ENCODE measurements around the gene INTS6L.
A peak's percentile ranks its signal among the peaks of the same experiment; 100 is the strongest.

Gene INTS6L

GRCh38 chrX:135528254-135528653 is 7.8 kb downstream of the INTS6L start:
- Histone ChIP-seq H3K9me2 (replicated peaks; ENCODE audit: low read depth, low read length) (no peaks in the 10 kb centered on the region), H3K79me2 (ENCODE audit: insufficient read depth, low read length) (peaks cover 96% of the 10 kb centered on the region), H3K27me3 (ENCODE audit: insufficient read depth, low read length, poor library complexity, severe bottlenecking) (no peaks in the 10 kb centered on the region), H4K20me1 (ENCODE audit: insufficient read depth, low read length, poor library complexity, severe bottlenecking) (peaks cover 35% of the 10 kb centered on the region), H3K9me3 (ENCODE audit: insufficient read depth, low read depth, low read length) (no peaks in the 10 kb centered on the region), H3F3A (ENCODE audit: low read depth) (no peaks in the 10 kb centered on the region), H3K4me1 (ENCODE audit: insufficient read depth, low read length, poor library complexity, severe bottlenecking) (peaks cover 27% of the 10 kb centered on the region), H3K4me2 (ENCODE audit: low read depth, low read length, poor library complexity, severe bottlenecking) (peak overlapping the region; percentile 54), H3K4me3 (ENCODE audit: low read length, poor library complexity, severe bottlenecking) (no peak overlapping the region), H3K36me3 (ENCODE audit: insufficient read depth, low read length) (no peaks in the 10 kb centered on the region; the same call in 1 of the 2 replicates), H3K9ac (ENCODE audit: low read depth, low read length, poor library complexity, severe bottlenecking) (no peak overlapping the region), H2AFZ (ENCODE audit: low read length) (no peak overlapping the region)
- TF ChIP-seq EZH2phosphoT487 (IDR thresholded peaks at IDR 0.05; ENCODE audit: borderline replicate concordance) (no peak), CTCF (conservative IDR thresholded peaks at IDR 0.05; ENCODE audit: low read length) (no peak)

- no peaks in the 10 kb centered on the region for H3F3A ChIP-seq (ENCODE audit: low read depth)
- H3K4me3 ChIP-seq (ENCODE audit: low read length, poor library complexity, severe bottlenecking), result no peak overlapping the region
- no peak overlapping the region for H2AFZ ChIP-seq (ENCODE audit: low read length)
- peaks cover 30% of the 10 kb centered on the region for H4K20me1 ChIP-seq (ENCODE audit: insufficient read depth, low read length, poor library complexity, severe bottlenecking)
- no peaks in the 10 kb centered on the region; the same call in 1 of the 2 replicates for H3K36me3 ChIP-seq (ENCODE audit: insufficient read depth, low read length)
- peaks cover 96% of the 10 kb centered on the region for H3K79me2 ChIP-seq (ENCODE audit: insufficient read depth, low read length)
- TF ChIP-seq CTCF (conservative IDR thresholded peaks at IDR 0.05; ENCODE audit: low read length) (no peak), EZH2phosphoT487 (IDR thresholded peaks at IDR 0.05; ENCODE audit: borderline replicate concordance) (no peak)
- peaks cover 22% of the 10 kb centered on the region for H3K4me1 ChIP-seq (ENCODE audit: insufficient read depth, low read length, poor library complexity, severe bottlenecking)
- no peaks in the 10 kb centered on the region for H3K27me3 ChIP-seq (ENCODE audit: insufficient read depth, low read length, poor library complexity, severe bottlenecking)
- no peaks in the 10 kb centered on the region for H3K9me3 ChIP-seq (ENCODE audit: insufficient read depth, low read depth, low read length)
- H3K4me2 ChIP-seq (ENCODE audit: low read depth, low read length, poor library complexity, severe bottlenecking), result no peak overlapping the region
- H3K9me2 ChIP-seq (replicated peaks; ENCODE audit: low read depth, low read length), result no peaks in the 10 kb centered on the region
- H3K9ac ChIP-seq (ENCODE audit: low read depth, low read length, poor library complexity, severe bottlenecking), result no peak overlapping the region
These were observed 8.3 kb downstream of the INTS6L start for GRCh38 chrX:135528756-135529155.

- TF ChIP-seq CTCF (conservative IDR thresholded peaks at IDR 0.05; ENCODE audit: low read length), result peak; percentile 36
- no peak for TF ChIP-seq EZH2phosphoT487 (IDR thresholded peaks at IDR 0.05; ENCODE audit: borderline replicate concordance)
- Histone ChIP-seq H3K36me3 (ENCODE audit: insufficient read depth, low read length) (no peaks in the 10 kb centered on the region; the same call in 1 of the 2 replicates), H2AFZ (ENCODE audit: low read length) (no peak overlapping the region), H3K4me1 (ENCODE audit: insufficient read depth, low read length, poor library complexity, severe bottlenecking) (peaks cover 13% of the 10 kb centered on the region), H3K9me3 (ENCODE audit: insufficient read depth, low read depth, low read length) (no peaks in the 10 kb centered on the region), H3K4me2 (ENCODE audit: low read depth, low read length, poor library complexity, severe bottlenecking) (no peak overlapping the region), H4K20me1 (ENCODE audit: insufficient read depth, low read length, poor library complexity, severe bottlenecking) (peaks cover 18% of the 10 kb centered on the region), H3K9me2 (replicated peaks; ENCODE audit: low read depth, low read length) (no peaks in the 10 kb centered on the region), H3K27me3 (ENCODE audit: insufficient read depth, low read length, poor library complexity, severe bottlenecking) (no peaks in the 10 kb centered on the region), H3K4me3 (ENCODE audit: low read length, poor library complexity, severe bottlenecking) (no peak overlapping the region), H3K79me2 (ENCODE audit: insufficient read depth, low read length) (peaks cover 90% of the 10 kb centered on the region), H3K9ac (ENCODE audit: low read depth, low read length, poor library complexity, severe bottlenecking) (no peak overlapping the region), H3F3A (ENCODE audit: low read depth) (no peaks in the 10 kb centered on the region)
These were observed 9.6 kb downstream of the INTS6L start for GRCh38 chrX:135530097-135530496.
